Stimulated activated CD4-positive, alpha-beta T cell treated with anti-CD3 and anti-CD28 coated beads, Interleukin-2, amount 100 ng/mL, for 4 hours (primary cell): ENCODE data around the gene NSG2.
"Not testable (repeated sequence)": the region's sequence is repeated elsewhere in the genome, so short reads cannot be mapped to it uniquely, and the experiment has no call there.

Source experiments
- DNase-seq: peaks from one replicate; pipeline ENCODE4 v3.0.0-alpha.2; 2020; ENCODE audit warnings: low read depth

Gene NSG2

GRCh38 chr5:174102574-174102973, 57.1 kb downstream of the NSG2 start:
- not testable (repeated sequence) for DNase-seq

DNA sequence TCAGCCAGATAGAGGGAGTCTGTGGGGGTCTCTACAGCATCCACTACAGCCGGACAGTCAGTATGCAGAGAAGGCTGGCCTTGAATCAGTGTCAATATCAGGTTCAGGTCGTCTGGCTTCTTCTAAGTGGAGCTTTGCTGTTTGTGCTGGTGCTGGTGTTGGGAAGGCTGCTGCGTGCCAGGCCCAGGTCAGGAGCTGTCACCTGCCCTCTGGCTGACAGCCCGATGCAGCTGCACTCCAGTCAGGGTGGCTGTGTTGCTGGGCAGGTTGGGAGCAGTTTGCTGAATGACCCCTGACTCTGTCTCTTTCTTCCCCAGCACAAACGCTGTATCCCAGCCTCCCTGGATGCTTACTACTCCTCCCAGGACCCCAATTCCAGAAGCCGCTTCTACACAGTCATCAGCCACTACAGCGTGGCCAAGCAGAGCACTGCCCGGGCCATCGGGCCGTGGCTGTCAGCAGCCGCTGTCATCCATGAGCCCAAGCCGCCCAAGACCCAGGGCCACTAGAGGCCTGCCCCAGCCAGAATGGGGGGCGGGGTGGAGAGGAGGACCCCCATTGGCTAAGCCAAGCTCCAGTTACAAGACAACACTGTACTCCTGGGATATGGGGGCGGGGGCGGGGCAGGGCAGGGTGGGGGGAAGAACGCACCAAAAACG, 61.6 kb downstream of the NSG2 start:
- no peak for DNase-seq

DNA sequence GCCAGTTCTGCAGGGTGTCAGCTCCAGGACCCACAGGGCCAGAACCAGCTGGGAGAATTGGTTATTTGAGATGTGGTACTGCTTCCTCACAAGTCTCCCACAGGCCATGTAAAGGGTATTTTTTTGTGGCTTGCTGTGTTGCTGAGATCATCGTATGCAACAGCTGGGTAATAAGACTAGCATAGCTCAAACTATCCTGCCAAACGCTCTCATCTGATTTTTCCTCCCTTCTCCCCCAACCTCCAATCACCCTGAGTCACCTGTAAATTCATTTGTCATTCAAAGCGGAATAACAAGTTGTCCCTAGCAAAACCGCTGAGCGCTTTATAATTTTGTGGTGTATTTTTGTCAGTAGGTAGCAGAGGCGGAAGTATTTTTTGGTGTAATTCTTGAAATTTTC, 63.2 kb downstream of the NSG2 start:
- no peak for DNase-seq

- no peak for DNase-seq
These were observed 64.3 kb downstream of the NSG2 start for GRCh38 chr5:174109698-174110260.

- no peak for DNase-seq
These were observed 64.8 kb downstream of the NSG2 start for GRCh38 chr5:174110310-174110709.

GRCh38 chr5:174111287-174111973, 65.9 kb downstream of the NSG2 start:
- DNase-seq = no peak

DNA sequence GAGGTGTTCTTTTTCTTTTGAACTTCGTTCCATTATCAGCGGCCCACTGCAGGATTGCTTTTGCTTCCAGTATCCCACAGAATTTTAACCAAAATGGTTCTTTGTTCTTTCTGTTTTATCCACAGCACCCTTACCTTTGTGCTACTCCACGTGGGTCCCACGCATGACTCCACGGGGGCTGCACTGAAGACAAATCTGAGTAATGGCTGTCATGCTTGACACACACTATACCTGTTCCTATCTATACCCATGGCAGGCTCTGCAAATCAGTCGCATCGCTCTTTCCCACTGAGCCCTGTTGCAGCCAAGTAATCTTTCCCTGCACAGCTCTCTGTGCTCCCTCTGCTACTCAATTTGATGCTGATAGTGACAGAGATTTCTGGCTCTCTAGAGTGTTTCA, 69.7 kb downstream of the NSG2 start:
- DNase-seq = no peak

- DNase-seq = no peak
These were observed 73.4 kb downstream of the NSG2 start for GRCh38 chr5:174118823-174119467.

DNA sequence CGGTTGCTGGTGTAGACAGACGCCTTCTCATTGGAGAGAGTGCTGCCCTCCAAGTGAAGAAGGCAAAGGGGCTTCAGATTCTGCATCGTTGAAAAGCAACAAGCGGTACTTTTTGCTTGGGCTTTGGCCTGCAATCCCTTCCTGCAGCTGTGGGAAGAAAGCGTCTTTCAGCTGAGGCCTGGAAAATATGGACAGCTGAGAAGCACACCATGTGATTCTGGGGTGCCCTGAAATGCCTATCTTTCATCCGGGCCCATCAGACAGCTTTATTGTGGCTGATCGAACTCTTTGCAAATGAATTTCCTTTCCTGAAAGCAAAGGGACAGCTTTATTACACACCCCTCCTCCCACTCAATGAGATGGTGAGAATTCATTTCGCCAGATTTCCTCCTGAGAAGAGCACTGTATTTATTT, 74.0 kb downstream of the NSG2 start:
- DNase-seq = no peak

- DNase-seq = no peak
These were observed 75.0 kb downstream of the NSG2 start for GRCh38 chr5:174120401-174121005.

GRCh38 chr5:174134545-174134944, 89.0 kb downstream of the NSG2 start:
- no peak for DNase-seq

GRCh38 chr5:174139623-174140022, 94.1 kb downstream of the NSG2 start:
- DNase-seq = no peak

- DNase-seq = no peak
These were observed 95.0 kb downstream of the NSG2 start for GRCh38 chr5:174140452-174141020.

GRCh38 chr5:174141398-174141797, 95.9 kb downstream of the NSG2 start:
- no peak for DNase-seq

DNA sequence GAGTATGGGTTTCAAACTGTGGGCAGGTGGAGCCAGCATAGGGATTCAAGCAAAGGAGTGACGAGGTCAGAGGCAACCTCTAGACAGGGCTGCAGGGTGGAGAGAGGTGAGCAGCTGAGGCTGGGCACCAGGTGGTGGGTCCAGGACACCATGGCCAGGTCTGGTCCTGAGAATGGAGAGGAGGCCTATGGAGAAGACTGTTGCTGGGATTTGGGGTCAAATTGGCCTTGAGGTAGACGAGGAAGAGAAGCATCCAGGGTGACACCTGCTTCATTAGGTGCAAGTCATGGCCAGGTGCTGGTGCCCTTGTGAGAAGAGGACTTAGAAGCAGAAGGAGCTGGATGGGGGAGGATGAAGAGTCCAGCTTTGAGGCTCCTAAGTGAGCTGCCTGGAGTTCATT, 99.6 kb downstream of the NSG2 start:
- no peak for DNase-seq

GRCh38 chr5:174145821-174146220, 100.3 kb downstream of the NSG2 start:
- DNase-seq = no peak

DNA sequence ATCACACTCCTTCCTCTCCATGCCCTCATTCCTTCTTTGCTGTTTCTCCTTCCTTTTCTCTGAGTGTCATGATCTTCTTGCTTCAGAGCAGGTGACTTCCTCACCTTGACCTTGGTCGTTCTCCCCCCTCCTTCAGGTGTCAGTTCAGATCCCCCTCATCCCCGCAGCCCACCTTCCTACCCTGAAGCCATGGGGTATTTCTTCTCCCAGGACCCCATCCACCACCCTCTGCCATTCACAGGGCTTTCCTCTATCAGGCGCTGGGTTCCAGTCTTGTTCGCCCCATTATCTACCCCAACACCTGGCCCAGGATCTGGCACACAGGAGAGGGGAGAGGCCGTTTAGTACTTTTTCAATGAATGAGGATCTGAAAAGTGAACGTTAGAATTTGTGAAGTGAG, 101.0 kb downstream of the NSG2 start:
- DNase-seq = no peak

- DNase-seq = not testable (repeated sequence)
These were observed 101.5 kb downstream of the NSG2 start for GRCh38 chr5:174147012-174147411.

- no peak for DNase-seq
These were observed 102.0 kb downstream of the NSG2 start for GRCh38 chr5:174147551-174147950.

DNA sequence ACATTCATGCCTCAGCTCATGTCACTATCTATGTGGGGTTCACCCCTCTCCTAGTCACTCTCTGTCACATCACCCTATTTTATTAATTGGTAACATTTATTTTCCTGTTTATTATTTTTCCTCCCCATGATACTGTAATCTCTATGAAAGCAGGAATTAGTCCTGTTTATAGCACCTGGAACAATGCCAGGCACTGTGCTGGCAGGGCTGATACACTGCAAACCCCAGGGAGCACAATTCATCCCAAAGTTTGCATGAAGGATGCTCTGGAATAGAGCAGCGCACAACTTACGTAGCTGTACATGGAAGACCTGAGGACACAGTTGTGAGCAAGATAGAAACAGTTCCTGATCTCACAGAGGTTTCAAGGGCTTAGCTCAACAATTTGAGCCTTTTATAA, 103.2 kb downstream of the NSG2 start:
- no peak for DNase-seq

- no peak for DNase-seq
These were observed 103.9 kb downstream of the NSG2 start for GRCh38 chr5:174149426-174149825.

DNA sequence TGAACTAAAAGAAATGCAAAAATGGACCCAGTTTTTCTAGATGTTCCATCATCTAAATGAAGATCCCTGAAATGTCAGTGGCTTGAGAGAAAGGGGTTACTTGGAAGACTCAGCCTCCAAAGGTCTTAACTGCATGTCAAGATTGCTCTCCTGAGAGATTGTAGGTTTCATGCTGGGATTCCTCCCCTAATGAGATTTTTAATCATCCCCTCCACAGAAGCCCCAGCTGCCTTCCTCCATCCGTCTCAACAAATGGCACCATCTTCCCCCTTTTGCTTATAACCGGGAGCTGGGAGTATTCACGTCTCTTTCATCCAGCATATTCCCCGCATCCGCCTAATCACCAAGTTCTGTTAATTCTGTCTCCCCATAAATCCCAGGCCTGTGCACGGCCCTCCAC, 104.5 kb downstream of the NSG2 start:
- DNase-seq = no peak
